GM10248 (cell line): Measurements from ENCODE around the gene CCL11.

Source experiments
- CTCF ChIA-PET: fragments of 300-600 bp; sonication (Branson Sonifier 250); formaldehyde crosslinking; extraction: SDS; loops from one replicate; lab custom pipeline; 2021; ENCODE audit warnings: antibody characterized with exemption; lab: Yijun Ruan, JAX
- POLR2A ChIA-PET: fragments of 350-650 bp; sonication (Branson Sonifier 250); formaldehyde crosslinking; extraction: SDS; loops from one replicate; lab custom pipeline; 2020; ENCODE audit warnings: antibody characterized with exemption; lab: Yijun Ruan, JAX
- DNase-seq: peaks from one replicate; pipeline ENCODE4 v3.0.0; 2012; ENCODE audit errors: extremely low spot score
- CTCF ChIP-seq: IDR thresholded peaks from 2 replicates; pipeline ENCODE4 v1.5.1; 2012; ENCODE audit warnings: mild to moderate bottlenecking, low read depth; ENCODE audit errors: extremely low read depth, missing control alignments, control extremely low read depth

CCL11 gene

GRCh38 chr17:34249478-34249877, 36.1 kb upstream of the CCL11 start:
- no peak for DNase-seq
- CTCF ChIA-PET: interaction anchor here (0.9 to 2.3 kb wide), 4 partner anchors 18 to 112 kb away, joined by 3 to 9 read pairs (median 4); no protein-coding TSS in a partner anchor
- POLR2A ChIA-PET: no interaction called here
- TF ChIP-seq CTCF: no peak

- POLR2A ChIA-PET: no interaction called here
- no peak for DNase-seq
- TF ChIP-seq CTCF: no peak
- CTCF ChIA-PET: interaction anchor here (1.7 kb wide), 1 partner anchor 10 kb away, joined by 5 read pairs; no protein-coding TSS in a partner anchor
Measured at GRCh38 chr17:34251186-34251585, 34.4 kb upstream of the CCL11 start.

GRCh38 chr17:34252095-34252443, 33.5 kb upstream of the CCL11 start:
- peak; percentile 51 for DNase-seq
- ChIA-PET CTCF (interaction anchor here (1.7 kb wide), 3 partner anchors 11 to 48 kb away, joined by 3 to 5 read pairs (median 4); no protein-coding TSS in a partner anchor), POLR2A (no interaction called here)
- no peak for TF ChIP-seq CTCF

GRCh38 chr17:34252444-34253138, 33.0 kb upstream of the CCL11 start:
- CTCF ChIA-PET: interaction anchor here (1.7 kb wide), 3 partner anchors 11 to 49 kb away, joined by 3 to 5 read pairs (median 4); no protein-coding TSS in a partner anchor
- POLR2A ChIA-PET: no interaction called here

GRCh38 chr17:34253139-34253525, 32.4 kb upstream of the CCL11 start:
- CTCF ChIA-PET: interaction anchor here (1.5 to 1.7 kb wide), 3 partner anchors 18 to 108 kb away, joined by 3 to 4 read pairs (median 3); no protein-coding TSS in a partner anchor
- TF ChIP-seq CTCF: no peak
- DNase-seq: no peak
- POLR2A ChIA-PET: no interaction called here

More at GRCh38 chr17:34252444-34253138, 33.0 kb upstream of the CCL11 start:
- no peak for TF ChIP-seq CTCF
- no peak for DNase-seq

GRCh38 chr17:34254146-34254545, 31.4 kb upstream of the CCL11 start:
- no peak for DNase-seq
- ChIA-PET CTCF (interaction anchor here (1.5 kb wide), 1 partner anchor 107 kb away, joined by 3 read pairs; no protein-coding TSS in a partner anchor), POLR2A (no interaction called here)
- TF ChIP-seq CTCF: no peak
